ENCODE results near the gene KCNH8. TPM values are rescaled to one million over a fixed set of nuclear protein-coding genes. Genes with fewer than 3 reads are reported as not detected.

The KCNH8 gene
- total and polyA plus RNA-seq, 10 of the 15 experiments (the other 5 are each of a cell fraction or from before 2014, with no cell fraction given) = under 0.01 to 0.18 (median 0.07) TPM; not detected in 2

DNA sequence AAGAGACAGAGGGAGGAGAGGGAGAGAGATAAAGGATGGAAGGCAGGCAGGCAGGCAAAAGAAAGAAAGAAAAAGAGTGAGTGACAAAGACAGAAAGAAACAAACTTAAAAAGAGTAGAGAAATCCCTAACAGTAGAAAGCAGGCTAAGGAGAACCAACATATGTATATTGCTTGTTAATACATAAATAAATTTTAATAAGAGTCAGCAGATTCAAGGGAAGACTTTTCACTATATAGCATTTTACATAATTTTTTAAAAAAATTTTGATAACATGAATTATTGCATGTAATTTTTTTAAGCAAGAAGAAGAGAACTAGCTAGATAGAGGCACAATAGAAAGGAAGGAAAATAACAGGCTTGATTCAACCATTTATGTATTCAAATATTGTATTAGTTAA is 291.6 kb downstream of the KCNH8 start:
- Histone ChIP-seq H3K79me2 (ENCODE audit: control insufficient read depth, insufficient read depth, low read length) (no peaks in the 10 kb centered on the region), H4K20me1 (ENCODE audit: control insufficient read depth, insufficient read depth) (no peaks in the 10 kb centered on the region), H3K27ac (ENCODE audit: control insufficient read depth, insufficient read depth) (no peak overlapping the region), H3K4me2 (ENCODE audit: control insufficient read depth, insufficient read depth) (no peak overlapping the region), H3K36me3 (ENCODE audit: control insufficient read depth in 2 of 2, insufficient read depth in 2 of 2, low read length in 1 of 2) (no peaks in the 10 kb centered on the region), H2AFZ (ENCODE audit: control insufficient read depth, low read depth, low read length) (no peak overlapping the region), H3K4me1 (ENCODE audit: control insufficient read depth, insufficient read depth, low read length) (no peaks in the 10 kb centered on the region), H3K4me3 (no peak overlapping the region), H3K9ac (ENCODE audit: control insufficient read depth, insufficient read depth, low read length) (no peak overlapping the region), H3K27me3 (replicated peaks in 1 of 2; ENCODE audit: control insufficient read depth in 2 of 2, insufficient read depth in 2 of 2, low read length in 1 of 2) (no peaks in the 10 kb centered on the region), H3K9me3 (replicated peaks; ENCODE audit: control insufficient read depth, insufficient read depth, low read length) (no peaks in the 10 kb centered on the region)
- ChIA-PET POLR2A (no interaction called here), RAD21 (ENCODE audit: unreplicated experiment) (no interaction called here), CTCF (no interaction called here), SMC1A (ENCODE audit: uncharacterized antibody, unreplicated experiment) (no interaction called here)
- in situ Hi-C loops (cut with MboI) (no loop called here), intact Hi-C loops (cut with micrococcal nuclease; ENCODE audit: unreplicated experiment) (no loop called here)
- ATAC-seq (no peak), FAIRE-seq (no peak), DNase-seq (ENCODE audit: low read depth, low spot score) (no peak)
- BruUV-seq (replicated peaks) = no TSS peak
- TF ChIP-seq EGR1 (IDR thresholded peaks at IDR 0.05; ENCODE audit: borderline replicate concordance in 1 of 2, low read depth in 2 of 2, low read length in 2 of 2) (no peak), IRF4 (IDR thresholded peaks at IDR 0.05; ENCODE audit: low read depth, low read length) (no peak), SIX5 (IDR thresholded peaks at IDR 0.05; ENCODE audit: low read depth, low read length, severe bottlenecking) (no peak), JUNB (IDR thresholded peaks at IDR 0.05) (no peak), RB1 (IDR thresholded peaks at IDR 0.05; ENCODE audit: borderline replicate concordance) (no peak), SMAD1 (IDR thresholded peaks at IDR 0.05; ENCODE audit: low read depth, partially characterized antibody) (no peak), STAT3 (IDR thresholded peaks at IDR 0.05; ENCODE audit: low read depth, low read length) (no peak), EED (IDR thresholded peaks at IDR 0.05; ENCODE audit: low read depth) (no peak), MEF2B (IDR thresholded peaks at IDR 0.05; ENCODE audit: partially characterized antibody, poor library complexity, severe bottlenecking) (no peak), PAX8 (IDR thresholded peaks at IDR 0.05) (no peak), NFIC (IDR thresholded peaks at IDR 0.05; ENCODE audit: low read depth, low read length) (no peak), SMAD5 (IDR thresholded peaks at IDR 0.05; ENCODE audit: low read depth) (no peak)
- TF ChIP-seq, protein P1, sequence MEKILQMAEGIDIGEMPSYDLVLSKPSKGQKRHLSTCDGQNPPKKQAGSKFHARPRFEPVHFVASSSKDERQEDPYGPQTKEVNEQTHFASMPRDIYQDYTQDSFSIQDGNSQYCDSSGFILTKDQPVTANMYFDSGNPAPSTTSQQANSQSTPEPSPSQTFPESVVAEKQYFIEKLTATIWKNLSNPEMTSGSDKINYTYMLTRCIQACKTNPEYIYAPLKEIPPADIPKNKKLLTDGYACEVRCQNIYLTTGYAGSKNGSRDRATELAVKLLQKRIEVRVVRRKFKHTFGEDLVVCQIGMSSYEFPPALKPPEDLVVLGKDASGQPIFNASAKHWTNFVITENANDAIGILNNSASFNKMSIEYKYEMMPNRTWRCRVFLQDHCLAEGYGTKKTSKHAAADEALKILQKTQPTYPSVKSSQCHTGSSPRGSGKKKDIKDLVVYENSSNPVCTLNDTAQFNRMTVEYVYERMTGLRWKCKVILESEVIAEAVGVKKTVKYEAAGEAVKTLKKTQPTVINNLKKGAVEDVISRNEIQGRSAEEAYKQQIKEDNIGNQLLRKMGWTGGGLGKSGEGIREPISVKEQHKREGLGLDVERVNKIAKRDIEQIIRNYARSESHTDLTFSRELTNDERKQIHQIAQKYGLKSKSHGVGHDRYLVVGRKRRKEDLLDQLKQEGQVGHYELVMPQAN (conservative IDR thresholded peaks at IDR 0.05) = no peak
- TF ChIP-seq, protein P2, sequence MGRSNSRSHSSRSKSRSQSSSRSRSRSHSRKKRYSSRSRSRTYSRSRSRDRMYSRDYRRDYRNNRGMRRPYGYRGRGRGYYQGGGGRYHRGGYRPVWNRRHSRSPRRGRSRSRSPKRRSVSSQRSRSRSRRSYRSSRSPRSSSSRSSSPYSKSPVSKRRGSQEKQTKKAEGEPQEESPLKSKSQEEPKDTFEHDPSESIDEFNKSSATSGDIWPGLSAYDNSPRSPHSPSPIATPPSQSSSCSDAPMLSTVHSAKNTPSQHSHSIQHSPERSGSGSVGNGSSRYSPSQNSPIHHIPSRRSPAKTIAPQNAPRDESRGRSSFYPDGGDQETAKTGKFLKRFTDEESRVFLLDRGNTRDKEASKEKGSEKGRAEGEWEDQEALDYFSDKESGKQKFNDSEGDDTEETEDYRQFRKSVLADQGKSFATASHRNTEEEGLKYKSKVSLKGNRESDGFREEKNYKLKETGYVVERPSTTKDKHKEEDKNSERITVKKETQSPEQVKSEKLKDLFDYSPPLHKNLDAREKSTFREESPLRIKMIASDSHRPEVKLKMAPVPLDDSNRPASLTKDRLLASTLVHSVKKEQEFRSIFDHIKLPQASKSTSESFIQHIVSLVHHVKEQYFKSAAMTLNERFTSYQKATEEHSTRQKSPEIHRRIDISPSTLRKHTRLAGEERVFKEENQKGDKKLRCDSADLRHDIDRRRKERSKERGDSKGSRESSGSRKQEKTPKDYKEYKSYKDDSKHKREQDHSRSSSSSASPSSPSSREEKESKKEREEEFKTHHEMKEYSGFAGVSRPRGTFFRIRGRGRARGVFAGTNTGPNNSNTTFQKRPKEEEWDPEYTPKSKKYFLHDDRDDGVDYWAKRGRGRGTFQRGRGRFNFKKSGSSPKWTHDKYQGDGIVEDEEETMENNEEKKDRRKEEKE (IDR thresholded peaks at IDR 0.05) = no peak
- TF ChIP-seq, protein P3, sequence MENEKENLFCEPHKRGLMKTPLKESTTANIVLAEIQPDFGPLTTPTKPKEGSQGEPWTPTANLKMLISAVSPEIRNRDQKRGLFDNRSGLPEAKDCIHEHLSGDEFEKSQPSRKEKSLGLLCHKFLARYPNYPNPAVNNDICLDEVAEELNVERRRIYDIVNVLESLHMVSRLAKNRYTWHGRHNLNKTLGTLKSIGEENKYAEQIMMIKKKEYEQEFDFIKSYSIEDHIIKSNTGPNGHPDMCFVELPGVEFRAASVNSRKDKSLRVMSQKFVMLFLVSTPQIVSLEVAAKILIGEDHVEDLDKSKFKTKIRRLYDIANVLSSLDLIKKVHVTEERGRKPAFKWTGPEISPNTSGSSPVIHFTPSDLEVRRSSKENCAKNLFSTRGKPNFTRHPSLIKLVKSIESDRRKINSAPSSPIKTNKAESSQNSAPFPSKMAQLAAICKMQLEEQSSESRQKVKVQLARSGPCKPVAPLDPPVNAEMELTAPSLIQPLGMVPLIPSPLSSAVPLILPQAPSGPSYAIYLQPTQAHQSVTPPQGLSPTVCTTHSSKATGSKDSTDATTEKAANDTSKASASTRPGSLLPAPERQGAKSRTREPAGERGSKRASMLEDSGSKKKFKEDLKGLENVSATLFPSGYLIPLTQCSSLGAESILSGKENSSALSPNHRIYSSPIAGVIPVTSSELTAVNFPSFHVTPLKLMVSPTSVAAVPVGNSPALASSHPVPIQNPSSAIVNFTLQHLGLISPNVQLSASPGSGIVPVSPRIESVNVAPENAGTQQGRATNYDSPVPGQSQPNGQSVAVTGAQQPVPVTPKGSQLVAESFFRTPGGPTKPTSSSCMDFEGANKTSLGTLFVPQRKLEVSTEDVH (IDR thresholded peaks at IDR 0.05; ENCODE audit: low read depth, partially characterized antibody) = no peak
- TF ChIP-seq, protein P4, sequence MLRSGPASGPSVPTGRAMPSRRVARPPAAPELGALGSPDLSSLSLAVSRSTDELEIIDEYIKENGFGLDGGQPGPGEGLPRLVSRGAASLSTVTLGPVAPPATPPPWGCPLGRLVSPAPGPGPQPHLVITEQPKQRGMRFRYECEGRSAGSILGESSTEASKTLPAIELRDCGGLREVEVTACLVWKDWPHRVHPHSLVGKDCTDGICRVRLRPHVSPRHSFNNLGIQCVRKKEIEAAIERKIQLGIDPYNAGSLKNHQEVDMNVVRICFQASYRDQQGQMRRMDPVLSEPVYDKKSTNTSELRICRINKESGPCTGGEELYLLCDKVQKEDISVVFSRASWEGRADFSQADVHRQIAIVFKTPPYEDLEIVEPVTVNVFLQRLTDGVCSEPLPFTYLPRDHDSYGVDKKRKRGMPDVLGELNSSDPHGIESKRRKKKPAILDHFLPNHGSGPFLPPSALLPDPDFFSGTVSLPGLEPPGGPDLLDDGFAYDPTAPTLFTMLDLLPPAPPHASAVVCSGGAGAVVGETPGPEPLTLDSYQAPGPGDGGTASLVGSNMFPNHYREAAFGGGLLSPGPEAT (IDR thresholded peaks at IDR 0.05; ENCODE audit: low read depth) = no peak
